Measurements from ENCODE around the gene ABCA13.

The ABCA13 gene

GRCh38 chr7:48643431-48644013 is 472.3 kb downstream of the ABCA13 start:
- DNase-seq = no peak

- DNase-seq = no peak
Observed at GRCh38 chr7:48658138-48658537, 486.9 kb downstream of the ABCA13 start.

GRCh38 chr7:48660306-48660870 is 489.1 kb downstream of the ABCA13 start:
- no peak for DNase-seq

- DNase-seq = no peak
Observed at GRCh38 chr7:48664241-48664640, 493.0 kb downstream of the ABCA13 start.

- no peak for DNase-seq
Observed at GRCh38 chr7:48665353-48666135, 494.3 kb downstream of the ABCA13 start.

DNA sequence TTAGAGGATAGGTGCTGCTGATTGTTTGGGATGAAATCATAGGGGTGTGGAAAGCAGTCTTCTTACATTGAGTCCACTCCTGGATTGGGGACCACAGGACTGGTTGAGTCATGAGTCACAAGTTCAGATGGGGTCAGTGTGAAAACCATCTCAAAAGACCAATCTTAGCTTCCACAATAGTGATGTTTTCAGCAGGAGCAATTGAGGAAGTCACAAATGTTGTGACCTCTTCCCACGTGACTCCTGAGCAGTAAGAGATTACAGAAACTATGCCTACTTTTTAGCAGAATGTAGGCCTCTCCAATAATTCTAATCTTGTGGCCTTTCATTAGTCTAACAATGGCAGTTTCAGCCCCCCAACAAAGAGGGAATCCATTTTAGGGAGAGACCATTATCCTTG is 496.1 kb downstream of the ABCA13 start:
- DNase-seq = no peak

GRCh38 chr7:48671656-48672055 is 500.4 kb downstream of the ABCA13 start:
- no peak for DNase-seq

GRCh38 chr7:48681006-48681405 is 509.7 kb downstream of the ABCA13 start:
- no peak for DNase-seq

GRCh38 chr7:48691788-48692187 is 520.5 kb downstream of the ABCA13 start:
- no peak for DNase-seq

All from right forelimb (tissue), 1 donor.